ENCODE measurements around the gene HNRNPCL1.
"Not testable (repeated sequence)": the region's sequence is repeated elsewhere in the genome, so short reads cannot be mapped to it uniquely, and the experiment has no call there.

- TF ChIP-seq CTCF (optimal IDR thresholded peaks at IDR 0.05 in 1 of 3, IDR thresholded peaks at IDR 0.05 in 1 of 3, conservative IDR thresholded peaks at IDR 0.05 in 1 of 3; ENCODE audit: extremely low read depth in 1 of 3, insufficient read depth in 2 of 3, low read length in 3 of 3); EZH2 (IDR thresholded peaks at IDR 0.05; ENCODE audit: low read length): not testable (repeated sequence)
Observed at GRCh38 chr1:12856786-12857185, 8.3 kb upstream of the HNRNPCL1 start, which contains the start of gene PRAMEF2.
